ENCODE measurements around the gene HOXB4.
A peak's percentile ranks its signal among the peaks of the same experiment; 100 is the strongest.

The HOXB4 gene

DNA sequence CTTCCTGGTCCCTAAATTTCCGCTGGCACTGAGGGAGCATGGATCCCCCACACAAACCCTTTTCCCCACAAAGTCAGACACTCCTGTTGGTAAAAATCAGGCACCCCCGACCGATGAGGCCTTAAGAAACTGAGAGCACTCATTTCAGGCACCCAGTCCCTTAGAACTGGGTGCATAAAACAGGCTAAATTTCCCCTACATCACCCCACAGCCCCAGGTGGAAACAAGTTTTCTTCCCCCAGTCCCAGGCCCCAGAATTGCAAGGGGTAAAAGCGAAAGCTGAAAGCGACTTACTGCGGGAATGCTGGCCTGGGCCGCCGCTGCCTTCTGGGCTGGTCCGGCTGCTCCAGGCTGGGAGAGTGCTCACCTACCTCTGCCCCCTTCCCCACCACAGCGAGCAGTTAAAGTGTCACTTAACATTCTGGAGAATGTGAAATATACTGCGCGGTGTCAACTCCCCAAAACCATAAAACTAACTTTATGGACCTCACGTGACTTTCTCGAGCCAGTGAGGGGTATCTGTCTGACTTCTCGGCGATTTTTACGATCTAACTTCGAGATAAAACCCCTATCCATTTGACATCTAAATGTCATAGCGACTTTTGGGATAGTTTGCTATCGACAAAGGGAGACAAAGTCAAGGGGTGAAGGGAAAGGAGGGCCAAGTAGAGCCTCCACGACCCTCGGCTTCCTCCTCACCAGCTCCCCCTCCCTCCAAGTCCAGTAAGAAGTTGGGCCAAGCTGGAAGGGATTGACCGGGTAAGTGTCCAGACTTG is 11.9 kb upstream of the HOXB4 start, which contains the start of gene HOXB3:
Gene HOXB3, minus strand, starts transcription at position 411 of the 776 bp plus-strand sequence. CDS start 37,767 bp downstream, outside the sequence.
- no peak for DNase-seq (ENCODE audit: low read depth)

GRCh38 chr17:48589060-48589830 is 11.1 kb upstream of the HOXB4 start:
- DNase-seq (ENCODE audit: low read depth): no peak

DNA sequence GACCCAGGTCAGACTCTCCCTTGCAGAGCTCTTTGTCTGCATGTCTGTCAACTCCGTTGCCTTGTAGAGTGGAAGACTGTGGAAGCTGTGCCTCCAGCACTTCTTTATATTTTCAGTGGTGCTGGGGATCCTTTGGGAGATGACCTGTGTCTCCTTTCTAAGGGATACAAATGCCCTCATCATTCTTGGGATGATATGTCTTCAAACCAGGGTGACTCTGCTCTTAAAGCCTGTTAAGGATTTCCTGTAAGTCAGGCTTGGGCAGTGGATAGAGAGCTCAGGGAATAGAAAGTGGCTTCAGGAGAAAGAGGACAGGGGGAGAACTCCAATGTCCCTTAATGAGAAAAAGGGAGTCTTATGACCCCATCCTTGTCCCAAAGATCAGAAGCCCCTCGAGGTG is 10.4 kb upstream of the HOXB4 start:
- DNase-seq (ENCODE audit: low read depth): no peak

DNA sequence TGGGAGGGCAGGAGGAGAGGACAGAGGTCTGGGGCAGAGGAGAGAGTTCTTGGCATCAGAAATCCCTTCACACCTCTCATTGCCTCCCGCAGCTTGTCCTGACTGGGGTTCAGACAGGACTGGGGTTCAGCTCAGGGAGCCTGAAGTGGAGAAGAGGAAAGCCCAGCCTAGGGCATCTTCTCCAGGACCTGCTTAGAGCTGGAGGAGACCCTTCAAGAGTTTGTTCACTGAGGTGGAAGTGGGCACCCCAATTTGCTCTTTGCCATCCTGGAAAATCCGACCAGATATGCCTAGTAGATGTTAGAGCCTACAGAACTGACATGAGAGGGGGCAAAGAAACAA is 9.9 kb upstream of the HOXB4 start:
- DNase-seq (ENCODE audit: low read depth): no peak

- no peak for DNase-seq (ENCODE audit: low read depth)
These were observed 9.3 kb upstream of the HOXB4 start for GRCh38 chr17:48587276-48588073.

- DNase-seq (ENCODE audit: low read depth): no peak
These were observed 8.5 kb upstream of the HOXB4 start for GRCh38 chr17:48586355-48587258.

GRCh38 chr17:48584223-48584741 is 6.1 kb upstream of the HOXB4 start:
- no peak for DNase-seq (ENCODE audit: low read depth)

GRCh38 chr17:48583708-48584222 is 5.6 kb upstream of the HOXB4 start:
- no peak for DNase-seq (ENCODE audit: low read depth)

- no peak for DNase-seq (ENCODE audit: low read depth)
These were observed 4.6 kb upstream of the HOXB4 start for GRCh38 chr17:48582750-48583069.

GRCh38 chr17:48579760-48580554 is 1.8 kb upstream of the HOXB4 start:
- no peak for DNase-seq (ENCODE audit: low read depth)

DNA sequence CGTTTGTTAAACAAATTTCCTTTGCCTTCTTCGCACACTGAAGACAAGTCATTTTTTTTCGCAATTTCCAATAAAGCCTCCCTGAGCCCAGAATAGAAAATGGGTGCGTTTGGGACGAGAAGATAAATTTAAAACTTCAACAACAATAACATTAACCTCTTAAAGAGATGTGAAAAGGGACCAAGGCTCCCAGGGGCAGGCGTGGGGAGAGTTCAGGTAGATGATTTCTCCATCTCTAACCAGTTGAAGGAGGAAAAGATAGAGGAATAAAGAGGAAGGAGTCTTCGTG is 1.3 kb upstream of the HOXB4 start:
- DNase-seq (ENCODE audit: low read depth): no peak

GRCh38 chr17:48578616-48579470 is 693 bp upstream of the HOXB4 start:
- no peak for DNase-seq (ENCODE audit: low read depth)

- DNase-seq (ENCODE audit: low read depth): no peak
These were observed 712 bp downstream of the HOXB4 start for GRCh38 chr17:48577330-48577945.

- DNase-seq (ENCODE audit: low read depth): peak; percentile 57
These were observed 1.5 kb downstream of the HOXB4 start for GRCh38 chr17:48576479-48577309.

DNA sequence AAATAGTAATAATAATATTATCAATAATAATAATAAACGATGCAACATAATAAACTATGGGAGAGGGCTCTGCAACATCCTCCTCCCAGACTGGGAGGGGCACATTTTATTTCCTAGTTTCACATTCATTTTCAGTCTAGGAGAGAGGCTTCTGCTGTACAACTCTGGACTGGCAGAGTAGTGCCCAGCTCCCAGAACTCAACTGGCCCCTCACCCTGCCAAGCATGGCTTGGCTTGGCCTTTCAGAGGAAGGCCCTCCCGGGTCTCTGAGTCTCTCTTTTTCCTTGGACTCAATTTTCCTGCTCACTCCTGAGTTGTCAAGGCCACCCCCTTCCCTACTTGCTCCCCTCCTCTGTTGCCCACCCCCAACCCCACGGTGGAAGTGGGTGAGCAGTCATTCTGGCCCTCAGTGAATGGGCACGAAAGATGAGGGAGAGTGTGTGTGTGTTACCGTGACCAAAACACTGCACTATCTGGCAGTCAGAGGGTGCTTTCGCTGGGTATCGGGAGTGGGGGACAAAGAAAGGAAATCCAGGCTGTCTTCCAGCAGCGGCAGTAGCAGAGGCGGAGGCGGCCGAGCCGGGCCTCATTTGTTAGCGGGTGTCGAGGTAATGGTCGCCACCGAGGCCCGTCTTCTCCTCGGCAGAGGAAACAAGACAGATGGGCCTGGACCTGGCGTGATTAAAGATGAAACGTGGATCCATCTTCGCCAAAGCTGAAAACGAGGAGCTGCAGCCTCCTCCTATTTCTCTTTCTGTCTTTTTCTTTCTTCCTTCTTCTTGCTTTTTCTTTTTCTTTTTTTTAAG is 2.3 kb downstream of the HOXB4 start:
- no peak for DNase-seq (ENCODE audit: low read depth)

DNA sequence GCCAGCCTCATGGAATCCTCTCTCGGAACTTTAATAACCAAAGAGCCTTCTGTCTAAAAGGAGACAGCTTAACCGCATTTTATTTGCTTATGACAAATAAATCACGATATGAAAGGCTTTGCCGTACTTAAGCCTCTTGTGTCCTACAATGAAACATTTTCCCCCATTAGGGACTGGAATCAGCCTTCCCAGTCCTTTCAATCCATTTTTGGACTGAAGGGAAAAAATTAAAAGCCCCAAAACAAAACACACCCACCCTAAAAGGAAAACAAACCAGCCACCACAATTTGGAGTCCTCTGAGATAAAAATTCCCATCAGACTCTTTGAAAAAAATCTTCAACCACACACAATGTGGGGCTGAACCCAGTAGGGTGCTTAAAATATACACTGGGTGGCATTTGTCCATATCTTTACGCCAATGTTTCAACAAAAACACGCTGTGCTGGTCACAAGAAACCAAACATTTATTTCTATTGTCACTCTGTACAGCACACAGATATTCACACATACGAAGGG is 3.0 kb downstream of the HOXB4 start:
- no peak for DNase-seq (ENCODE audit: low read depth)

DNA sequence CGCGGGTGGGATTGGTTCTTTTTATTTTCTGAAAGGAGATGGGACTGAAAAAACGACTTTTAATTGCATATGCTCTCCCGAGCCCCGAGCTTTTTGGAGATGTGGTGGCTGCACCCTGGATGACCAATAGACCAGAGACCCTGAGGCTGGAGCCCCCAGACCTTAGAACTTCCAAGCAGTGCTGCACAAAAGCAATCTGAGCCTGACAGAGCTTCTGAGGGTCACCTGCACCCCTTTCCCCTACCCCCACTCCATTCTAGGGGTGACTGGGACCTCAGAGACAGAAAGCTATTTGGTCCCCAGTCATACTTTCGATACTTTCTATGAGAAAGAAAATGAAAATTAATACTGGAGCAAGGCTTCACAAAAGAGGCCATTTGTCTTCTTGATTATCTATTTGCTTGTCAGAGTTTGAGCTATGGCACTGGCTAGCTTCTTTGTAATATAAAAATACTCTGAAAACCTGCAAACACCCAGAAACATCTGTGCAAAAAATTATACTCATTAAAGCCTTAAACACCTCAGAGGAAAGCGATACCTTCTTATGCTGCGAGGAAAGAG is 3.6 kb downstream of the HOXB4 start:
- no peak for DNase-seq (ENCODE audit: low read depth)
